COR-L47 (cell line): ENCODE measurements around the gene DEDD.

Source experiments
- DNase-seq: peaks from one replicate; lab custom pipeline; 2025; lab: John Stamatoyannopoulos, UW

The DEDD gene

DNA sequence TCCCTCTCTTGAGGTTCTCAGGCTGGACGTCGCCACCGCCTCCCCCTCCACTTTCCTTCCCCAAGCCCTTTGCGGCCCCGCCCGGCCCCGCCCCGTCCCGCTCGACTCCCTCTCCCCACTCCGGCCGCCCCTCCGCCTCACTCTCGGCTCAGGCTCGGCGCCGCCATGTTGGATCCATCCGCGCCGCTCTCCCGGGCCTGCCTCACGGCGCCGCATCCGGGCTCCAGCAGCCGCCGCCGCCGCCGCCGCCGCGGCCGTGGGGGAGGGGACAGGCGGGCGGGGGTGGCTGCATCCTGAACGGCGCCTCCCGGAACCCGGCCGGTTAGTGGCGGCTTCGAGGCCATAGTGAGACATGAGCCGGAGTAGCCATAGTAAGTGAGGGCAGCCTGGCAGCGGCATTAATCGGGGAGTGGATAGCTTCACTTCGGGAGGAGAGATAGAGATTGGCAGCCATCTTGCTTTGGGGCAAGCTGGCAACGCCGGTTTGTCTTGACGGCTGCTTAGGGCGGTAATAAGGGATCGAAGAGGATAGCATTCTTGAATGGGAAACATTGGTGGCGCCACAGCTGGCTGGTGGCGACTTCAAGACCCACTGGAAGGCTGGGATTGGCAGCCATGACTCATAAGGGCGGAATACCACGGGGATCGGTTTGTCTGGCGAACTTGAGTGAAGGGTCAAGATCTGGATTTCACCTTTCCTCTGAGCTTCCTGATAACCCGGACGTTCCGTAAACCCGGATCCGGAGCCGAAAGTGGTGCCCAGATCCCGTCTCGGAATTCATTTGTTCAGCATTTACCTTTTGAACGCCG is at the start of gene DEDD:
Gene DEDD (minus strand): TSS at position 258 of the 810 bp plus-strand sequence. CDS start 8,205 bp downstream, outside the sequence.
- peak; percentile 94 for DNase-seq

GRCh38 chr1:161182214-161182613 is 49.7 kb upstream of the DEDD start:
- DNase-seq: no peak

DNA sequence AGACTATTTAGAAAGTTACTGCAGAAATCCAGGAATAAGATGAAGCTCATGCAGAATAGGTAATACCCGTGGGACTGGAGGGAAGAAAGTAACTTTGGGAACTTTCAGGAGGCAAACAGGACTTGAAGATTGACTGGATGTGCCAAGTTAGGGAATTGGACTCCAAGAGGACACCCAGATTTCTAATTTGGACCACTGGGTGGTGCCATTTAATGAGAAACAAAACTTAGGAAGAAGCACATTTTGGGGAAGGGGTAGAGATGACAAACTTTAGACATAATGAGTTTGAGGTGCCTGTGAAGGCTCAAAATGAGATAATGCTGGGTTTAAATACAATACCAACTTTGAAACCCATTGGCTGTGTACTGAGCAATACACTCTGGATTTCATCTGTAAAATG is 48.2 kb upstream of the DEDD start:
- DNase-seq: no peak

- no peak for DNase-seq
Measured at GRCh38 chr1:161179698-161180097, 47.2 kb upstream of the DEDD start.

DNA sequence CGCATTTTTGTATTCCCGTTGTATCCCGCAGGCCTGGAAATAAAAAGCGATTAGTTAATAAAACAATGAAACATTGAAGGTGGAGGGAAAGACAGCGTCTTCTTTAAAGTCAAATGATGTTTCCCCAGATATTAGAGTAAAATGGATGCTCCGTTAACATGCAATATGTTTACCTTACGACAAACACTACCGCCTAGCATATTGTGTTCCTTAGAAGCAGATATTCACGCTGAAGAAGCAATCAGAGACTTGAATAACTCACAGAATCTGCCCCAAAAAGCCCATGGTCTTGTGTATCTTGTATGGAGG is 45.4 kb upstream of the DEDD start:
- no peak for DNase-seq

DNA sequence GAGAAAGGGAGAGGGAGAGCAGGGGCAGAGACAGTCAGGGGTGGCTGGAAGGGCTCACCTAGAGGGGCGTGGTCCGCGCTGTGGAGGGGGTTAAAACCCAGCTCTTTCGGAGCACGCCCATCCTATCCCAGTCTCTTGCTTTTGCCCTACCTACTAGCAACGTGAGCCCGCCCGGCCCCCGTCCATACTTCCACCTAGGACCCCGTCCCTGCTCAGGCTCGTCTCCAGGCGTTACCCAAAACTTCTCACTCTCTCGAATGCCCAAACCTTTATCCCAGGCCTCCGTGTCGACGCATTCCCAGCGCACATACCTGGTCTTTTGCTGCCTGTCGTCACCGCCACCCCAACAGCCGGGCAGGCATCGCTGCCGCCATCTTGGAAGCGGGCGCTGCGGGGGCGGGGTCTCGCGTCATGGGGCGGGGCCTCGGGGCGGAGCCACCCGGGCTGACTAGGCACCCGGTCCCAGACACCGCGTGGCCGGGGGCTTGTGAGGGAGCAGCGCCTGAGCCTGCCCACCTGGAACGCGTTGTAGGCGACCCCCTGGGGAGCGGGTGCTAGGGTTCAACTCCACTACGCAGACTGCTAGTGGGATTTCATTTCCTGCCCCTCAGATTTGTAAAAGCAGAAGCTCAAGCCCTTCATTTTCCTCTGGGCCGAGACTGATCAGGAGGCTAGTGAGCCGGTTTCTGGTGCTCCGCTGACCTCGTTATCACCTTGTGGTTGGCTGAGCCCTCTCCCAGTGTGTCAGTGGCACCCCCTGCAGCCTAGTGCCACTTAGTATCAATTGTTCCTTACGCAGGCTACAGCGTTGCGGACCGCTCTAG is 44.9 kb upstream of the DEDD start, which contains the start of gene B4GALT3:
Gene B4GALT3 (minus strand): TSS at position 396 of the 824 bp plus-strand sequence. CDS start 1,447 bp downstream, outside the sequence.
- peak; percentile 85 for DNase-seq

DNA sequence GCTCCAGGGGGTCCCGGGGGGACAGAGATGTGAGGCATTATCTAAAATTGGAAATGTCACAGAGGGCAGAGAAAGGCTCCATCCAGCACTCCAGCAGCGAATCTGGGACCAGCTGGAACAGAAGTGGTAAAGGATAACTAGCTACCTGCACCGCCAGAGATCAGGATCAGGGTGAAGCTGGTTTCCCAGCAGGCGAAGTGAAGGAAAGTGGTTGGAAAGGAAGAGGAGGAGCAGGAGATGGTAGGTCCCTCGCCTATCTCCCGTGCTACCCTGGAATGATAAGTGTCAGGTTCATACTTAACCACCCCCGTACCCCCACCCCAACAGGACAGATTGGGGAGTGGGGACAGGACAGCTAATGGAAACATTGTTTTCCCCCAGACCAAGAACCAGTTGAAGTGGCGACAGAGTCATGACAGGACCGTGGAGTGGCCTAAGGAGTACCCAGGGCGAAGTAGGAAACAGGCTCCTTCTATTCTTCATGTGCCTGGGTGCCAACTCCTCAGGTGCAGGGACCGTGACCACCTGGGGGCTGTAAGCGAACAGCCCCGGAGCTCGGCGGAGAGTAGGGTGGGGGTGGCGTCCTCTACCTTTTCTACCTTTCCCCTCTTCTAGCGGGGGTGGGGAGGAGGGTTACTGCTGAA is 44.1 kb upstream of the DEDD start:
- no peak for DNase-seq

DNA sequence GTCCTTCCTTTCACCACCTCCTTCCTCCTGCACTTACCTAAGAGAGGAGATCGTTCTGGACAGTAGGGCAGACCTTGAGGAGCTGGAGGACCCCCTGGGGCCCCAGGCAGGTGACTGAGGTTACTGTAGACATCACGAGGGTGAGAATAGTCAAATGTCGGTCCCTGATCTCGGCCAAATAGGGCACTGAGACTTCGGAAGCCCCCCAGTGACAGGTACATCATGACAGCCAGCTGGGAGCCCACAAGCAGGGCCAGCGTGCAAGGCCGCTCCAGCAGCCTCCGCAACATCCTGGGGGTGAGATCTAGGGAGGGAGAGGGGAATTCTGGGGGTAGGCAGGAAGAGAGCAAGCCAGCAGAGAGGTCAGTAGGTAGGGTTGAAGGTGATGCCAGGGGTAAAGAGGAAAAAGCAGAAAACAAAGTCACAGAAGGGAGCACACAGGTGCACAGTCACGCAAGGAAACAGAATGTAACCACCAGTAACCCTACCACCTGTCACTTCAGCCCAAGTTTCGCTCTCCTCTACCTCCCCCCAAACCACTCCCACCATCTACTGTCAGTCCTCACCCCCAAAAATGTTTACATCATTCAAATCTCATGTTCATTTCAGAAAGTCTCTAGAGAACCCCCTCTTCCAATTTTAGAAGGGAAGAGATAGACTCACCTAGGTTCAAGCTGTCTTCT is 43.4 kb upstream of the DEDD start:
- no peak for DNase-seq

DNA sequence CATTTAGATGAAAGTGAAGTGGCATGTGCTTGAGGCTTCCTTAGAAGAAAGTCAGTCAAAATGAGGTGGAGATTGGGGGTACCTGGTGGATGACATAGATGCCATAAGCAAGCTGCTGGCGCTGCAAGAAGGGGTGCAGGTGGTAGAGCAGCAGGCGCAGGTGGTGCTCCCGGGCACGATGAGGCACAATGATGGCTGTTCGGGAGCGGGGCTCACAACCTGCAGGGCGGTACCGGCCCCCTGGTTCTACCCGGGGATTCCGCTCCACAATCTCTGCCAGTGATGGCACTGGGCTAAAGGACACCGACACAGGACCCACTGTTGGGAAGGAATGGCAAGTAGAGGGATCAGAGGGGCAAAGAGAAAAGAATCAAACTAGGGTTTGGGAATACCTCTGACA is 42.4 kb upstream of the DEDD start:
- no peak for DNase-seq

DNA sequence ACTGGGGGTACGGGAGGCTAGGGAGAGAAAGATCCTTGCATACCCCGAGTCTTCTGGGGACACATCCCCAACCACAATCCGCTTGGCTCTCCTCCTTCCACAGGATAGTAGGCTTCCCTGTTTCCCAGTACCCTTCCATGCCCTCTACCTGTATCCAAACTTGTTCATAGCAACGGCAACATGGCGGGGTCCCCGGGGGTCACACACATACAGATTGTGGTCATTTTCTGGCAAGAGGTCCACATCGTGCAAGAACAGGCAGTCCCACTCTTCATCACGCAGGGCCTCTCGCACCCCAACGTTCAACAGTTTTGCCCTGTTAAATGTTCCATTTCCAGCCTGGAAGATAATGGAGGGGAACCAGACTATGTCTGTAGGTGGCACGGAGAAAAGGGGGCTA is 41.2 kb upstream of the DEDD start:
- no peak for DNase-seq

- no peak for DNase-seq
Measured at GRCh38 chr1:161172776-161173376, 40.4 kb upstream of the DEDD start.

- DNase-seq: no peak
Measured at GRCh38 chr1:161172349-161172748, 39.9 kb upstream of the DEDD start.

GRCh38 chr1:161171696-161172095 is 39.2 kb upstream of the DEDD start:
- DNase-seq: no peak

DNA sequence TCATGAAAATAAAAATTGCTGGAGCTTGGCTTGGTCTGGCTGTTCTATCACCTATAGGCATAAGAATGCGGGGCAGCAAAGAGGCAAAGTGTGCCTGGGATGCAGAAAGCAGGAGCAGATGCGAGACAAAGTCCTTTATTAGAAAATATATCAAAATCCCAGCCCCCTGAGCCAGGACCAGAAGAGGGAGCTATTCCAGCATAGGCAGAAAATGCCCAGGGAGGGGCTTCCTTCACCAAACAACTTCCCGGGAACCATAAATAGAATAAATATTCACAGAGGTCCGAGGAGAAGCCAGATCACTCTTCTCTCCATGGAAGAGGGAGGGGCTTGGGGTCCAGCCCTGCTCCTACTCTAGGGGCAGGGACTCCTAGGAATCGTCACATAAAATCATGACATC is 38.7 kb upstream of the DEDD start:
- no peak for DNase-seq

- DNase-seq: no peak
Measured at GRCh38 chr1:161168906-161169305, 36.4 kb upstream of the DEDD start.

GRCh38 chr1:161166669-161167548 is 34.4 kb upstream of the DEDD start:
- peak; percentile 4 for DNase-seq

GRCh38 chr1:161165742-161166668 is 33.5 kb upstream of the DEDD start, which contains the start of gene PPOX:
PPOX (plus strand) TSS chr1:161166426; CDS start chr1:161166848, 422 bp downstream.
- peak; percentile 94 for DNase-seq

DNA sequence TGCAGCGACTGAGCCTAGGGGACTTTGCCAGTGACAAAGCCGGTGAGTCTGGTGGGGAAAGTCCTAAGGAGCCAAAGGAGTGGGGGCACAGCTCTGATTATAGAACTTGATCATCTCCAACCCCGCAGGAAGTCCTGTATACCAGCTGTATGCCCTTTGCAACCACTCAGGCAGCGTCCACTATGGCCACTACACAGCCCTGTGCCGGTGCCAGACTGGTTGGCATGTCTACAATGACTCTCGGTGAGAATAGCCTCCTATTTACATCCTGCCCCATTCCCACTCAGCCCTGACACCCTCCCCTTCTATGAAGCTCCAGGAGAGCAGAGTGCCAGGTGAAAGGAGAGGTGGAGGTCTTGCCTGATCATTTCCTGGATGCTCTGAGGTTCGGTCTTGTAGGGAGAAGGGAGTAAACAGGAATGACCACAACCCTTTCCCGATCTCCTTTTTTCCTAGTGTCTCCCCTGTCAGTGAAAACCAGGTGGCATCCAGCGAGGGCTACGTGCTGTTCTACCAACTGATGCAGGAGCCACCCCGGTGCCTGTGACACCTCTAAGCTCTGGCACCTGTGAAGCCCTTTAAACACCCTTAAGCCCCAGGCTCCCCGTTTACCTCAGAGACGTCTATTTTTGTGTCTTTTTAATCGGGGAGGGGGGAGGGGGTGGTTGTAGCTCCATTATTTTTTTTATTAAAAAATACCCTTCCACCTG is 32.6 kb upstream of the DEDD start:
- no peak for DNase-seq

- no peak for DNase-seq
Measured at GRCh38 chr1:161163793-161164192, 31.3 kb upstream of the DEDD start.
